ENCODE results near the gene SCUBE3.

Gene SCUBE3

GRCh38 chr6:35248300-35248699, 34.5 kb downstream of the SCUBE3 start:
- H3K9me3 ChIP-seq (ENCODE audit: control insufficient read depth in 1 of 2, low read length in 2 of 2): no peaks in the 10 kb centered on the region
- no peak overlapping the region for H3K4me3 ChIP-seq (ENCODE audit: low read depth in 1 of 2, low read length in 2 of 2)
- H3K9ac ChIP-seq (ENCODE audit: low read depth in 1 of 2, low read length in 2 of 2): no peak overlapping the region
- H3K27me3 ChIP-seq (ENCODE audit: control insufficient read depth in 1 of 2, insufficient read depth in 2 of 2, low read length in 2 of 2): no peaks in the 10 kb centered on the region
- H3K4me1 ChIP-seq (ENCODE audit: control insufficient read depth in 1 of 2, insufficient read depth in 2 of 2, low read length in 2 of 2): peaks cover 5% of the 10 kb centered on the region in 2 donors
- H3K27ac ChIP-seq (ENCODE audit: low read depth, low read length): no peak overlapping the region
- peaks cover 0 to 8% of the 10 kb centered on the region in 2 donors for H3K36me3 ChIP-seq (ENCODE audit: control insufficient read depth in 1 of 2, insufficient read depth in 2 of 2, low read length in 2 of 2)

GRCh38 chr6:35248965-35249364, 35.2 kb downstream of the SCUBE3 start:
- H3K36me3 ChIP-seq (ENCODE audit: control insufficient read depth in 1 of 2, insufficient read depth in 2 of 2, low read length in 2 of 2): peaks cover 0 to 8% of the 10 kb centered on the region in 2 donors
- H3K4me3 ChIP-seq (ENCODE audit: low read depth in 1 of 2, low read length in 2 of 2): no peak overlapping the region
- H3K4me1 ChIP-seq (ENCODE audit: control insufficient read depth in 1 of 2, insufficient read depth in 2 of 2, low read length in 2 of 2): peaks cover 0 to 5% of the 10 kb centered on the region in 2 donors
- no peak overlapping the region for H3K27ac ChIP-seq (ENCODE audit: low read depth, low read length)
- no peaks in the 10 kb centered on the region for H3K27me3 ChIP-seq (ENCODE audit: control insufficient read depth in 1 of 2, insufficient read depth in 2 of 2, low read length in 2 of 2)
- H3K9me3 ChIP-seq (ENCODE audit: control insufficient read depth in 1 of 2, low read length in 2 of 2): no peaks in the 10 kb centered on the region
- no peak overlapping the region for H3K9ac ChIP-seq (ENCODE audit: low read depth in 1 of 2, low read length in 2 of 2)

- Histone ChIP-seq H3K4me3 (ENCODE audit: low read depth in 1 of 2, low read length in 2 of 2) (no peak overlapping the region), H3K27me3 (ENCODE audit: control insufficient read depth in 1 of 2, insufficient read depth in 2 of 2, low read length in 2 of 2) (no peaks in the 10 kb centered on the region), H3K9me3 (ENCODE audit: control insufficient read depth in 1 of 2, low read length in 2 of 2) (no peaks in the 10 kb centered on the region), H3K27ac (ENCODE audit: low read depth, low read length) (no peak overlapping the region), H3K9ac (ENCODE audit: low read depth in 1 of 2, low read length in 2 of 2) (no peak overlapping the region), H3K36me3 (ENCODE audit: control insufficient read depth in 1 of 2, insufficient read depth in 2 of 2, low read length in 2 of 2) (no peaks in the 10 kb centered on the region), H3K4me1 (ENCODE audit: control insufficient read depth in 1 of 2, insufficient read depth in 2 of 2, low read length in 2 of 2) (peaks cover 0 to 5% of the 10 kb centered on the region in 2 donors)
Observed at GRCh38 chr6:35251949-35252348, 38.2 kb downstream of the SCUBE3 start.

- H3K27ac ChIP-seq (ENCODE audit: low read depth, low read length): no peak overlapping the region
- H3K4me1 ChIP-seq (ENCODE audit: control insufficient read depth in 1 of 2, insufficient read depth in 2 of 2, low read length in 2 of 2): peaks cover 2 to 5% of the 10 kb centered on the region in 2 donors
- no peak overlapping the region for H3K9ac ChIP-seq (ENCODE audit: low read depth in 1 of 2, low read length in 2 of 2)
- no peaks in the 10 kb centered on the region for H3K9me3 ChIP-seq (ENCODE audit: control insufficient read depth in 1 of 2, low read length in 2 of 2)
- H3K36me3 ChIP-seq (ENCODE audit: control insufficient read depth in 1 of 2, insufficient read depth in 2 of 2, low read length in 2 of 2): no peaks in the 10 kb centered on the region
- H3K4me3 ChIP-seq (ENCODE audit: low read depth in 1 of 2, low read length in 2 of 2): no peak overlapping the region
- no peaks in the 10 kb centered on the region for H3K27me3 ChIP-seq (ENCODE audit: control insufficient read depth in 1 of 2, insufficient read depth in 2 of 2, low read length in 2 of 2)
Observed at GRCh38 chr6:35253249-35253648, 39.5 kb downstream of the SCUBE3 start.

- H3K4me3 ChIP-seq (ENCODE audit: low read depth in 1 of 2, low read length in 2 of 2): peak overlapping the region; percentile 79 to 93
- H3K4me1 ChIP-seq (ENCODE audit: control insufficient read depth in 1 of 2, insufficient read depth in 2 of 2, low read length in 2 of 2): peaks cover 16% of the 10 kb centered on the region in 2 donors
- no peak overlapping the region for H3K27ac ChIP-seq (ENCODE audit: low read depth, low read length)
- H3K36me3 ChIP-seq (ENCODE audit: control insufficient read depth in 1 of 2, insufficient read depth in 2 of 2, low read length in 2 of 2): no peaks in the 10 kb centered on the region
- no peaks in the 10 kb centered on the region for H3K27me3 ChIP-seq (ENCODE audit: control insufficient read depth in 1 of 2, insufficient read depth in 2 of 2, low read length in 2 of 2)
- no peaks in the 10 kb centered on the region for H3K9me3 ChIP-seq (ENCODE audit: control insufficient read depth in 1 of 2, low read length in 2 of 2)
- peak overlapping the region; percentile 75 to 89 for H3K9ac ChIP-seq (ENCODE audit: low read depth in 1 of 2, low read length in 2 of 2)
Observed at GRCh38 chr6:35258336-35258735, 44.6 kb downstream of the SCUBE3 start.

- Histone ChIP-seq H3K36me3 (ENCODE audit: control insufficient read depth in 1 of 2, insufficient read depth in 2 of 2, low read length in 2 of 2) (no peaks in the 10 kb centered on the region), H3K9ac (ENCODE audit: low read depth in 1 of 2, low read length in 2 of 2) (peak overlapping the region; percentile 75 to 89), H3K27ac (ENCODE audit: low read depth, low read length) (peak overlapping the region; percentile 95), H3K27me3 (ENCODE audit: control insufficient read depth in 1 of 2, insufficient read depth in 2 of 2, low read length in 2 of 2) (no peaks in the 10 kb centered on the region), H3K4me1 (ENCODE audit: control insufficient read depth in 1 of 2, insufficient read depth in 2 of 2, low read length in 2 of 2) (peaks cover 16% of the 10 kb centered on the region in 2 donors), H3K9me3 (ENCODE audit: control insufficient read depth in 1 of 2, low read length in 2 of 2) (no peaks in the 10 kb centered on the region), H3K4me3 (ENCODE audit: low read depth in 1 of 2, low read length in 2 of 2) (peak overlapping the region; percentile 79 to 93)
Observed at GRCh38 chr6:35258858-35259193, 45.1 kb downstream of the SCUBE3 start.

- Histone ChIP-seq H3K4me1 (ENCODE audit: control insufficient read depth in 1 of 2, insufficient read depth in 2 of 2, low read length in 2 of 2) (peaks cover 17 to 18% of the 10 kb centered on the region in 2 donors), H3K4me3 (ENCODE audit: low read depth in 1 of 2, low read length in 2 of 2) (peak within 1 kb of the TSS; percentile 79 to 93)
Observed at GRCh38 chr6:35259194-35259947, 45.6 kb downstream of the SCUBE3 start, which contains the start of gene ZNF76. TSS of gene ZNF76 (plus strand) at chr6:35259735. CDS start at chr6:35281152, 21,417 bp downstream.

GRCh38 chr6:35259948-35260590, 46.3 kb downstream of the SCUBE3 start:
- Histone ChIP-seq H3K4me3 (ENCODE audit: low read depth in 1 of 2, low read length in 2 of 2) (peak overlapping the region; percentile 79 to 93), H3K27ac (ENCODE audit: low read depth, low read length) (peak overlapping the region; percentile 95), H3K4me1 (ENCODE audit: control insufficient read depth in 1 of 2, insufficient read depth in 2 of 2, low read length in 2 of 2) (peaks cover 18 to 22% of the 10 kb centered on the region in 2 donors), H3K9me3 (ENCODE audit: control insufficient read depth in 1 of 2, low read length in 2 of 2) (no peaks in the 10 kb centered on the region), H3K27me3 (ENCODE audit: control insufficient read depth in 1 of 2, insufficient read depth in 2 of 2, low read length in 2 of 2) (no peaks in the 10 kb centered on the region), H3K36me3 (ENCODE audit: control insufficient read depth in 1 of 2, insufficient read depth in 2 of 2, low read length in 2 of 2) (no peaks in the 10 kb centered on the region), H3K9ac (ENCODE audit: low read depth in 1 of 2, low read length in 2 of 2) (peak overlapping the region; percentile 75 to 89)

More at GRCh38 chr6:35259194-35259947, 45.6 kb downstream of the SCUBE3 start, which contains the start of gene ZNF76:
- Histone ChIP-seq H3K27ac (ENCODE audit: low read depth, low read length) (peak within 1 kb of the TSS; percentile 95), H3K27me3 (ENCODE audit: control insufficient read depth in 1 of 2, insufficient read depth in 2 of 2, low read length in 2 of 2) (no peaks in the 10 kb centered on the region), H3K36me3 (ENCODE audit: control insufficient read depth in 1 of 2, insufficient read depth in 2 of 2, low read length in 2 of 2) (no peaks in the 10 kb centered on the region), H3K9me3 (ENCODE audit: control insufficient read depth in 1 of 2, low read length in 2 of 2) (no peaks in the 10 kb centered on the region), H3K9ac (ENCODE audit: low read depth in 1 of 2, low read length in 2 of 2) (peak within 1 kb of the TSS; percentile 75 to 89)

- peak overlapping the region; percentile 75 to 89 for H3K9ac ChIP-seq (ENCODE audit: low read depth in 1 of 2, low read length in 2 of 2)
- H3K4me3 ChIP-seq (ENCODE audit: low read depth in 1 of 2, low read length in 2 of 2): peak overlapping the region; percentile 79 to 93
- peak overlapping the region; percentile 95 for H3K27ac ChIP-seq (ENCODE audit: low read depth, low read length)
- H3K4me1 ChIP-seq (ENCODE audit: control insufficient read depth in 1 of 2, insufficient read depth in 2 of 2, low read length in 2 of 2): peaks cover 18 to 22% of the 10 kb centered on the region in 2 donors
- H3K36me3 ChIP-seq (ENCODE audit: control insufficient read depth in 1 of 2, insufficient read depth in 2 of 2, low read length in 2 of 2): no peaks in the 10 kb centered on the region
- no peaks in the 10 kb centered on the region for H3K27me3 ChIP-seq (ENCODE audit: control insufficient read depth in 1 of 2, insufficient read depth in 2 of 2, low read length in 2 of 2)
- no peaks in the 10 kb centered on the region for H3K9me3 ChIP-seq (ENCODE audit: control insufficient read depth in 1 of 2, low read length in 2 of 2)
Observed at GRCh38 chr6:35260591-35261570, 47.1 kb downstream of the SCUBE3 start.
